ENCODE results near the gene RYR1. TPM values are rescaled to one million over a fixed set of nuclear protein-coding genes. Genes with fewer than 3 reads are reported as not detected.
A peak's percentile ranks its signal among the peaks of the same experiment; 100 is the strongest.
"Not testable (repeated sequence)": the region's sequence is repeated elsewhere in the genome, so short reads cannot be mapped to it uniquely, and the experiment has no call there.

Gene RYR1
- total RNA-seq, 4 donors from 2014 or later, result 8.4 to 35.1 (median 16.6) TPM

DNA sequence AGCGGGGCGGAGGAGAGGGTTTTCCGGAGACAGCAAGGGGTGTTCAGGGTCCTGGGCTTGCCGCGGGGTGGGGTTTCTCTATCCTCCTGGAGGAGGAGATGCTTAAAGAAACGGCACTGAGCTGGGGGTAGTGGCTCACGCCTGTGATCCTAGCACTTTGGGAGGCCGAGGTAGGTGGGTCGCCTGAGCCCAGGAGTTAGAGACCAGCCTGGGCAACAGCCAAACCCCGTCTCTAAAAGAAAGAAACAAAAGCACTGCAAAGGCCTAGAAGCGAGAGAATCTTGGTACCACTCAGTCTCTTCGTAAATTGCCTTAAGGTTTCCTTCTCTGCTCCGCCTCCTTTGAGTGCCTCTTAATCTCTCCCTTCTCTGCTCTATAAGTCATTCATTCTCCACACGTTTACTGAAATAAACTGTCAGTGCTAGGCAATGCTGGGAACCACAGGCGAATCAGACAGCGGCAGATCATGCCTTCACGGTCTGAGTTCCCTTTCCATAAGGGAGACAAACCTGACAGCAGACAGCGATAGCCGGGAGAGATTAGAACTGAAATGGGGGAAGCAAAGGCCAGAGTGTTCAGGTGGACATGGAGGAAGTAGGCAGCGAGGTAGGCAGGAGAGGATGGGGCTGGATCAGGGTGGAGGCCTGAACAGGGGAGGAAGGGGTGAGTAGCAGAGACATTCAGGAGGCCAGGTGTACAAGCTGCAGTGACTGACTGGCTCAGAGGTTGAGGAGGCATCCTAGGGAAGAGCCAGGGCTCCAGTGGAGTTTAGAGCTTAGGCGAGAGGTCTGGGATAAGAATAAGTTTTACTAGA is 186.1 kb downstream of the RYR1 start:
- TF ChIP-seq POLR2A (IDR thresholded peaks at IDR 0.05), result no peak
- WGBS, 2 donors, result 16 to 18% methylated on average over 21 of the region's 21 CpGs
- no peak for DNase-seq (ENCODE audit: low spot score in 2 of 2)
- peak overlapping the region; percentile 92 for H3K4me3 ChIP-seq (ENCODE audit: low read depth, poor library complexity, severe bottlenecking)
- intact Hi-C loops (cut with DNase I; ENCODE audit: low total_unique reads), result loop anchor here (10.0 kb wide), 1 partner anchor 105 kb away; no protein-coding TSS in a partner anchor

DNA sequence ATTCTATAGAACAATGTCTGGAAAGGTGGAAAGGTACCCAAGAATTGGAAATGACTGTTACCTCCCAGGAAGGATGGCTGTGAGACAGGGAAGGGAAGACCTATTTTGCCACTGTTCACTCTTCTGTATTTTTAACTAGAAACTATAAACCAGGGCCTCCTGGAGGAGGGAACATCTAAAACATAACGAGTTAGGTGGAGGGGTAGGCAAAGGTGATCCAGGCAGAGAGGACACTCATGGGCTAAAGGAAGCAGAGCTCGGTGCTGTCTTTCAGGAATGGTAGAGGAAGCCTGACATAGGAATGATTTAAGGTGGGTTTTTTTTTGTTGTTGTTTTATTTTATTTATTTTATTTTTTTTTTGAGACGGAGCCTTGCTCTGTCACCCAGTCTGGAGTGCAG is 191.3 kb downstream of the RYR1 start:
- no peak for DNase-seq (ENCODE audit: low spot score in 2 of 2)

DNA sequence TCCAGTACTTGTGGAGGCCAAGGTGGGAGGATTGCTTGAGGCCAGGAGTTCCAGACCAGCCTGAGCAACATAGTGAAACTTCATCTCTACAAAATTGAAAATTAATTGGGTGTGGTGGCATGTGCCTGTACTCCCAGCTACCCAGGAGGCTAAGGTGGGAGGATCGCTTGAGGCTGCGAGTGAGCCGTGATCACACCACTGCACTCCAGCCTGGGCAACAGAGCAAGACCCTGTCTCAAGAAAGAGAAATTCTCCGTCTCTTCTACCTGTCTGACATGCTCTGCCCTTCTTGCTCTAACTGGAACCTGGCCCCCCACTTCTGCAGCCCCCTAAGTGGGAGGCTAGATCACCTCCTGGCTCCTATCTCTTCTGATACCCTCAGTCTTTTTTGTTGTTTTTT is 192.9 kb downstream of the RYR1 start:
- intact Hi-C loops (cut with DNase I; ENCODE audit: low total_unique reads), result no loop called here
- DNase-seq (ENCODE audit: low spot score in 2 of 2), result no peak
- TF ChIP-seq, protein P1, sequence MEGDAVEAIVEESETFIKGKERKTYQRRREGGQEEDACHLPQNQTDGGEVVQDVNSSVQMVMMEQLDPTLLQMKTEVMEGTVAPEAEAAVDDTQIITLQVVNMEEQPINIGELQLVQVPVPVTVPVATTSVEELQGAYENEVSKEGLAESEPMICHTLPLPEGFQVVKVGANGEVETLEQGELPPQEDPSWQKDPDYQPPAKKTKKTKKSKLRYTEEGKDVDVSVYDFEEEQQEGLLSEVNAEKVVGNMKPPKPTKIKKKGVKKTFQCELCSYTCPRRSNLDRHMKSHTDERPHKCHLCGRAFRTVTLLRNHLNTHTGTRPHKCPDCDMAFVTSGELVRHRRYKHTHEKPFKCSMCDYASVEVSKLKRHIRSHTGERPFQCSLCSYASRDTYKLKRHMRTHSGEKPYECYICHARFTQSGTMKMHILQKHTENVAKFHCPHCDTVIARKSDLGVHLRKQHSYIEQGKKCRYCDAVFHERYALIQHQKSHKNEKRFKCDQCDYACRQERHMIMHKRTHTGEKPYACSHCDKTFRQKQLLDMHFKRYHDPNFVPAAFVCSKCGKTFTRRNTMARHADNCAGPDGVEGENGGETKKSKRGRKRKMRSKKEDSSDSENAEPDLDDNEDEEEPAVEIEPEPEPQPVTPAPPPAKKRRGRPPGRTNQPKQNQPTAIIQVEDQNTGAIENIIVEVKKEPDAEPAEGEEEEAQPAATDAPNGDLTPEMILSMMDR (IDR thresholded peaks at IDR 0.05), result no peak
- TF ChIP-seq POLR2A (IDR thresholded peaks at IDR 0.05), result no peak
- H3K4me3 ChIP-seq (ENCODE audit: low read depth, poor library complexity, severe bottlenecking), result no peak overlapping the region
- WGBS, 2 donors, result 94 to 100% methylated on average over 4 of the region's 4 CpGs

More for the DNA sequence above, 191.3 kb downstream of the RYR1 start:
- H3K4me3 ChIP-seq (ENCODE audit: low read depth, poor library complexity, severe bottlenecking), result no peak overlapping the region
- 76 to 83% methylated on average over 3 of the region's 3 CpGs for WGBS, 2 donors
- TF ChIP-seq, protein P1 (IDR thresholded peaks at IDR 0.05), result no peak
- TF ChIP-seq POLR2A (IDR thresholded peaks at IDR 0.05), result no peak
- intact Hi-C loops (cut with DNase I; ENCODE audit: low total_unique reads), result no loop called here

DNA sequence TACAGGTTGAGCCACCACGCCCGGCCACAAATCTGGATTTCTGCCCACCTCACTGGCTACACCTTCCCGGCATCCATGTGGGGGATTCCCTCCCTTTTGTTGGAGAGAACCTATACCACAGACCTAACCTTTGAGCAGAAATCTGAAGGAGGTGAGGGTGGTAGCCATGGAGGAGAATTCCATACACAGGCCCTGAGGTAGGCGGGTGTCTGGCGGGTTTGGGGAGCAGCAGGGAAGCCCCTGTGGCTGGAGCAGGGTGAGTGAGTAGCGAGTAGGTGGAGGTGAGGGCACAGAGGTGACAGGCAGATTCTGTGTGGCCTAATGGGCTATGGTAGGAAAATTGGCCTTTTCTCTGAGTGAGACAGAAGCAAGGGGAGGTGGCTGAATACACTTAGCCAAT is 196.1 kb downstream of the RYR1 start:
- H3K4me3 ChIP-seq (ENCODE audit: low read depth, poor library complexity, severe bottlenecking), result no peak overlapping the region
- WGBS, 2 donors, result 84 to 89% methylated on average over 6 of the region's 6 CpGs
- TF ChIP-seq, protein P1 (IDR thresholded peaks at IDR 0.05), result no peak
- intact Hi-C loops (cut with DNase I; ENCODE audit: low total_unique reads), result no loop called here
- DNase-seq (ENCODE audit: low spot score in 2 of 2), result no peak

DNA sequence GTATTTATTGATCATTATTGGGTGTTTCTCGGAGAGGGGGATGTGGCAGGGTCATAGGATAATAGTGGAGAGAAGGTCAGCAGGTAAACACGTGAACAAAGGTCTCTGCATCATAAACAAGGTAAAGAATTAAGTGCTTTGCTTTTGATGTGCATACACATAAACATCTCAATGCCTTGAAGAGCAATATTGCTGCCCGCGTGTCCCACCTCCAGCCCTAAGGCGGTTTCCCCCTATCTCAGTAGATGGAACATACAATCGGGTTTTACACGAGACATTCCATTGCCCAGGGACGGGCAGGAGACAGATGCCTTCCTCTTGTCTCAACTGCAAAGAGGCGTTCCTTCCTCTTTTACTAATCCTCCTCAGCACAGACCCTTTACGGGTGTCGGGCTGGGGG is 197.8 kb downstream of the RYR1 start:
- H3K4me3 ChIP-seq (ENCODE audit: low read depth, poor library complexity, severe bottlenecking); DNase-seq (ENCODE audit: low spot score in 2 of 2): not testable (repeated sequence)
- intact Hi-C loops (cut with DNase I; ENCODE audit: low total_unique reads), result loop anchor here (5.0 to 10.0 kb wide), 3 partner anchors 84 to 226 kb away; partner anchors contain the start of genes ECH1 and FAM98C
- 73 to 76% methylated on average over 11 of the region's 11 CpGs for WGBS, 2 donors

DNA sequence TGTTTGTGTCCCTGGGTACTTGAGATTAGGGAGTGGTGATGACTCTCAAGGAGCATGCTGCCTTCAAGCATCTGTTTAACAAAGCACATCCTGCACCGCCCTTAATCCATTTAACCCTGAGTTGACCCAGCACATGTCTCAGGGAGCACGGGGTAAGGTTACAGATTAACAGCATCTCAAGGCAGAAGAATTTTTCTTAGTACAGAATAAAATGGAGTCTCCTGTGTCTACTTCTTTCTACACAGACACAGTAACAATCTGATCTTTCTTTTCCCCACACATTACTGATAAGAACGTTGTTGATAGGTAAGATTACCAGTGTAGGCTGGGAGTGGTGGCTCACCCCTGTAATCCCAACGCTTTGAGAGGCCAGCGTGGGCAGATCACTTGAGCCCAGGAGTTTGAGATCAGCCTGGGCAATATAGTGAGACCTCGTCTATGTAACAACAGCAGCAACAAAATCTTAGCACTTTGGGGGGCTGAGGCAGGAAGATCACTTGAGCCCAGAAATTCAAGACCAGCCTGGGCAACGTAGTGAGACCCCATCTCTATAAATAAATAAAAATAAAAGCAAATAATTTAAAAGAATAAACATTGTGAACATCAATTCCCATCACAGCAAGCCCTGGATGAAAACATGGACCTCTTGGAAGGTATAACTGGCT is 198.5 kb downstream of the RYR1 start:
- WGBS, 2 donors, result 72 to 77% methylated on average over 7 of the region's 7 CpGs
- DNase-seq (ENCODE audit: low spot score in 2 of 2); H3K4me3 ChIP-seq (ENCODE audit: low read depth, poor library complexity, severe bottlenecking): not testable (repeated sequence)
- intact Hi-C loops (cut with DNase I; ENCODE audit: low total_unique reads), result loop anchor here (5.0 to 10.0 kb wide), 3 partner anchors 85 to 227 kb away; partner anchors contain the start of genes ECH1 and FAM98C

DNA sequence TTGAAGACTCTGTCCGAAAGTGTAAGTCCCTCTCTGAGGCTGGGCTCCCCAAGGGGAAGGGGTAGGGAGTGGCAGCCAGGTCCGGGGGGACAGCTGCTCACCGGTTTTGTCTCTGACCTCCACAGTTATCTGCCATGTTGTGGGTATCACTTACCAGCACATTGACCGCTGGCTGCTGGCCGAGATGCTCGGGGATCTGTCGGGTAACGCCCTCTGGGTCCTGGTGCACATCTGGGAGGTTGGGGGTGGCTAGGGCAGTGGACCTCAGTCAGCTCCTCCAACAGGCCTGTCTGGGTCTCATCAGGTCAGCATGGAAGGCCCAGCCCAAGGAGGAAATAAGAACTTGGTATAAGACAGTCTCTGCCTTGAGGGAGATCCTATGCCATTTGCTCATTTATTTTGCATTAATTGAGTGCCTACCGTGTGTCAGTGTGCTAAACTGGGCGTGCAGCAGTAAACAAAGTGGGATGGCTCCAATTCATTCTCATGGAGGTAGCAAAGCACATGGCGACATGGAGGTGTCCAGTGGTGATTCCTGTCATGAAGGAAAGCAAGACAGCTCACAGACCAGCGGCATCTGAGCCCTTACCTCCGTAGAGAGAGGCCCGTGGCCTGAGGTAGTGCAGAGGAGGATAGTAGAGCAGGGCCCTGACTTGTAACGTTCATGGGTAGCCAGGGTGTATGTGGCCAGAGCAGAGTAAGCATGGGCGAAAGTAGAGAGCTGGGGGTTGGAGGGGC is 199.2 kb downstream of the RYR1 start:
- H3K4me3 ChIP-seq (ENCODE audit: low read depth, poor library complexity, severe bottlenecking), result no peak overlapping the region
- TF ChIP-seq, protein P1 (IDR thresholded peaks at IDR 0.05), result no peak
- no peak for TF ChIP-seq POLR2A (IDR thresholded peaks at IDR 0.05)
- WGBS, 2 donors, result 90 to 91% methylated on average over 14 to 16 of the region's 16 CpGs
- intact Hi-C loops (cut with DNase I; ENCODE audit: low total_unique reads), result loop anchor here (5.0 to 10.0 kb wide), 3 partner anchors 85 to 228 kb away; partner anchors contain the start of genes ECH1 and FAM98C
- DNase-seq (ENCODE audit: low spot score in 2 of 2), result no peak

Data from lower leg skin (tissue), 4 donors.